IMR-90 (cell line): Measurements from ENCODE around the gene LAGE3. TPM values are rescaled to one million over a fixed set of nuclear protein-coding genes. Genes with fewer than 3 reads are reported as not detected.

Experiments
- ATAC-seq: fragments of 200-7000 bp; cut with Tn5 transposase; 2 replicates; pipeline ENCODE4 v1.9.1; 2020; ENCODE audit warnings: low read depth, mild to moderate bottlenecking, moderate library complexity
- BruUV-seq: library from RNA; stranded (reverse); fragments of 400-500 nt; replicated peaks from 2 replicates; lab custom pipeline; 2021; lab: Mats Ljungman, UMichigan
- CTCF ChIA-PET: fragments of 300-600 bp; formaldehyde crosslinking; extraction: SDS; loops from one replicate; lab custom pipeline; 2021; ENCODE audit warnings: antibody characterized with exemption; lab: Yijun Ruan, JAX
- POLR2A ChIA-PET: fragments of 300-600 bp; sonication (Branson Sonifier 250); formaldehyde crosslinking; loops from one replicate; lab custom pipeline; 2022; ENCODE audit warnings: antibody characterized with exemption; ENCODE audit not compliant: unreplicated experiment; lab: Charles Lee
- DNase-seq: peaks from one replicate; pipeline ENCODE4 v3.0.0; 2013
- H2AFZ ChIP-seq: replicated peaks from 2 replicates; pipeline ENCODE3; 2013; ENCODE audit warnings: low read length, mild to moderate bottlenecking; ENCODE audit not compliant: poor library complexity
- H2AK5ac ChIP-seq: 2 replicates; pipeline ENCODE4 v1.6.1; 2013; ENCODE audit warnings: low read depth, low read length, inconsistent platforms
- H2AK9ac ChIP-seq: replicated peaks from 2 replicates; pipeline ENCODE3; 2013; ENCODE audit warnings: mild to moderate bottlenecking, low read depth, low read length, moderate library complexity; ENCODE audit not compliant: poor library complexity
- H2BK120ac ChIP-seq: 2 replicates; pipeline ENCODE4 v1.6.1; 2013; ENCODE audit warnings: low read depth, low read length, inconsistent platforms
- H2BK15ac ChIP-seq: 3 replicates; pipeline ENCODE4 v1.6.1; 2013; ENCODE audit warnings: low read depth, low read length, inconsistent platforms
- H2BK20ac ChIP-seq: 2 replicates; pipeline ENCODE4 v1.6.1; 2013; ENCODE audit warnings: low read depth, mild to moderate bottlenecking, inconsistent platforms, low read length, moderate library complexity
- H2BK5ac ChIP-seq: 2 replicates; pipeline ENCODE4 v1.6.1; 2013; ENCODE audit warnings: mild to moderate bottlenecking, low read depth, low read length, inconsistent platforms; ENCODE audit not compliant: poor library complexity, severe bottlenecking
- H3K14ac ChIP-seq: replicated peaks from 2 replicates; pipeline ENCODE4 v1.6.1; 2013; ENCODE audit warnings: low read depth, low read length, inconsistent platforms
- H3K18ac ChIP-seq: 2 replicates; pipeline ENCODE4 v1.6.1; 2013; ENCODE audit warnings: low read depth, low read length, control low read depth
- H3K23ac ChIP-seq: 2 replicates; pipeline ENCODE4 v1.6.1; 2013; ENCODE audit warnings: low read depth, low read length, inconsistent platforms
- H3K27ac ChIP-seq: 2 replicates; pipeline ENCODE4 v1.5.1; 2013; ENCODE audit warnings: mild to moderate bottlenecking, control low read depth, low read length; ENCODE audit not compliant: insufficient read depth
- H3K27me3 ChIP-seq: 2 replicates; pipeline ENCODE4 v1.6.1; 2013; ENCODE audit warnings: low read length; ENCODE audit not compliant: control insufficient read depth, insufficient read depth
- H3K36me3 ChIP-seq: 2 replicates; pipeline ENCODE4 v1.6.1; 2013; ENCODE audit warnings: low read length, mixed read lengths; ENCODE audit not compliant: control insufficient read depth, insufficient read depth
- H3K4ac ChIP-seq: 2 replicates; pipeline ENCODE4 v1.6.1; 2013; ENCODE audit warnings: low read depth, low read length, inconsistent platforms
- H3K4me1 ChIP-seq: 2 replicates; pipeline ENCODE4 v1.6.1; 2013; ENCODE audit warnings: low read length, mixed read lengths; ENCODE audit not compliant: control insufficient read depth, insufficient read depth
- H3K4me2 ChIP-seq: 2 replicates; pipeline ENCODE4 v1.6.1; 2013; ENCODE audit warnings: low read depth, mild to moderate bottlenecking, control low read depth, low read length, moderate library complexity
- H3K4me3 ChIP-seq: 2 replicates; pipeline ENCODE4 v1.5.1; 2013; ENCODE audit warnings: low read depth, mild to moderate bottlenecking, control low read depth, low read length, moderate library complexity; ENCODE audit not compliant: insufficient read depth
- H3K56ac ChIP-seq: 2 replicates; pipeline ENCODE4 v1.6.1; 2013; ENCODE audit warnings: low read length, inconsistent platforms; ENCODE audit not compliant: insufficient read depth; ENCODE audit errors: extremely low read depth
- H3K79me1 ChIP-seq, 2 experiments: 2 replicates each; pipeline ENCODE4 v1.6.1; 2013; ENCODE audit warnings: low read length in 2 of 2, inconsistent platforms in 1 of 2, low read depth in 1 of 2
- H3K9ac ChIP-seq: 2 replicates; pipeline ENCODE4 v1.6.1; 2013; ENCODE audit warnings: low read depth, low read length, control low read depth
- H3K9me1 ChIP-seq: 2 replicates; pipeline ENCODE4 v1.6.1; 2013; ENCODE audit warnings: low read length, inconsistent platforms; ENCODE audit not compliant: insufficient read depth
- H3K9me3 ChIP-seq: 2 replicates; pipeline ENCODE4 v1.6.1; 2013; ENCODE audit warnings: low read length; ENCODE audit not compliant: control insufficient read depth, insufficient read depth
- H4K20me1 ChIP-seq: 2 replicates; pipeline ENCODE4 v1.6.1; 2013; ENCODE audit warnings: low read length, inconsistent platforms; ENCODE audit not compliant: insufficient read depth
- H4K5ac ChIP-seq: 2 replicates; pipeline ENCODE4 v1.6.1; 2013; ENCODE audit warnings: mild to moderate bottlenecking, low read depth, low read length, control low read depth
- H4K8ac ChIP-seq, 2 experiments: 2 replicates each; pipeline ENCODE4 v1.6.1; 2013; ENCODE audit warnings: low read depth in 2 of 2, low read length in 2 of 2, control low read depth in 1 of 2, inconsistent platforms in 1 of 2
- H4K91ac ChIP-seq: 2 replicates; pipeline ENCODE4 v1.6.1; 2013; ENCODE audit warnings: low read depth, low read length, inconsistent platforms; ENCODE audit not compliant: insufficient read depth
- BHLHE40 ChIP-seq: fragments of 150-350 bp; IDR thresholded peaks from 2 replicates; pipeline ENCODE4 v1.6.1; 2016; ENCODE audit warnings: mild to moderate bottlenecking, low read depth, low read length
- CEBPB ChIP-seq: IDR thresholded peaks from 2 replicates; pipeline ENCODE4 v1.6.1; 2012; ENCODE audit warnings: low read depth, low read length, improper control_type of control experiment
- CHD1 ChIP-seq: IDR thresholded peaks from 2 replicates; pipeline ENCODE4 v1.6.1; 2012; ENCODE audit warnings: low read depth, low read length, improper control_type of control experiment
- CTCF ChIP-seq: conservative IDR thresholded peaks from 2 replicates; pipeline ENCODE4 v1.5.1; 2012; ENCODE audit warnings: mild to moderate bottlenecking, low read depth, low read length, improper control_type of control experiment
- ELK1 ChIP-seq: fragments of 150-350 bp; IDR thresholded peaks from 2 replicates; pipeline ENCODE4 v1.6.1; 2016; ENCODE audit warnings: low read depth, mild to moderate bottlenecking, low read length, moderate library complexity, borderline replicate concordance
- FOS ChIP-seq: fragments of 150-350 bp; IDR thresholded peaks from 2 replicates; pipeline ENCODE4 v1.6.1; 2016; ENCODE audit warnings: low read depth, low read length
- MAFK ChIP-seq: IDR thresholded peaks from 2 replicates; pipeline ENCODE4 v1.6.1; 2012; ENCODE audit warnings: low read depth, low read length, improper control_type of control experiment
- MAZ ChIP-seq: IDR thresholded peaks from 2 replicates; pipeline ENCODE4 v1.6.1; 2012; ENCODE audit warnings: low read depth, mild to moderate bottlenecking, low read length, improper control_type of control experiment, moderate library complexity, borderline replicate concordance
- MXI1 ChIP-seq: IDR thresholded peaks from 2 replicates; pipeline ENCODE4 v1.6.1; 2012; ENCODE audit warnings: low read depth, mild to moderate bottlenecking, low read length, moderate library complexity, borderline replicate concordance
- NFE2L2 ChIP-seq: fragments of 150-350 bp; IDR thresholded peaks from 2 replicates; pipeline ENCODE4 v1.6.1; 2016; ENCODE audit warnings: low read depth, mild to moderate bottlenecking, low read length
- POLR2A ChIP-seq: IDR thresholded peaks from 2 replicates; pipeline ENCODE4 v1.6.1; 2012; ENCODE audit warnings: mild to moderate bottlenecking, low read depth, low read length
- RAD21 ChIP-seq: IDR thresholded peaks from 2 replicates; pipeline ENCODE4 v1.6.1; 2012; ENCODE audit warnings: low read length, improper control_type of control experiment
- RCOR1 ChIP-seq: IDR thresholded peaks from 2 replicates; pipeline ENCODE4 v1.6.1; 2012; ENCODE audit warnings: mild to moderate bottlenecking, low read length, improper control_type of control experiment; ENCODE audit not compliant: insufficient replicate concordance
- RFX5 ChIP-seq: IDR thresholded peaks from 2 replicates; pipeline ENCODE4 v1.8.0; 2012; ENCODE audit warnings: low read depth, mild to moderate bottlenecking, low read length, moderate library complexity
- SMC3 ChIP-seq: fragments of 150-350 bp; IDR thresholded peaks from 2 replicates; pipeline ENCODE4 v1.6.1; 2016; ENCODE audit warnings: low read depth, mild to moderate bottlenecking, antibody characterized with exemption, low read length, moderate library complexity
- USF2 ChIP-seq: fragments of 150-350 bp; IDR thresholded peaks from 2 replicates; pipeline ENCODE4 v1.6.1; 2017; ENCODE audit warnings: mild to moderate bottlenecking, antibody characterized with exemption, low read length, low read depth
- WGBS, 2 experiments: methylation state at CpG; one replicate each; pipeline versions ENCODE4 v1.1.5 to v1.1.7; 2013; ENCODE audit warnings: missing lambda C conversion rate in 2 of 2; ENCODE audit not compliant: insufficient read length in 1 of 2; ENCODE audit errors: extremely low coverage in 2 of 2; 5-methylcytosine and 5-hydroxymethylcytosine counted together
- dilution Hi-C: fragments of 300-500 bp; cut with HindIII; formaldehyde crosslinking; loops from one replicate; pipeline ENCODE4 v1.14.3; 2018; ENCODE audit warnings: low sequenced_read_pairs; ENCODE audit not compliant: unreplicated experiment
- in situ Hi-C: fragments of 300-500 bp; cut with MboI; formaldehyde crosslinking; loops from 3 replicates; pipeline ENCODE4 v1.14.3; 2019; ENCODE audit warnings: low sequenced_read_pairs, inconsistent platforms, mixed read lengths
- intact Hi-C: fragments of 100-400 bp; cut with micrococcal nuclease; formaldehyde crosslinking; loops from 2 replicates; pipeline ENCODE4 v1.10.0; 2022
- polyA plus RNA-seq, 3 experiments: library from polyadenylated mRNA; depleted of rRNA; stranded (reverse); fragments of >200 nt; gene quantifications; 2 replicates each; pipeline ENCODE4 v1.2.3, GENCODE V29; 2012; ENCODE audit warnings: low replicate concordance in 1 of 3
- total RNA-seq: library from RNA; depleted of rRNA; stranded (reverse); fragments of >200 nt; gene quantifications from 2 replicates; pipeline ENCODE4 v1.2.3, GENCODE V29; 2012

Gene LAGE3
- total and polyA plus RNA-seq, 2 of the 4 experiments (the other 2 are of a cell fraction) = 3.6 to 14.8 TPM

- ChIA-PET CTCF (no interaction called here), POLR2A (no interaction called here)
- ATAC-seq = no peak
- H3K36me3 ChIP-seq = peaks cover 47% of the 10 kb centered on the region
- no peak overlapping the region for H2BK5ac ChIP-seq
- no peak overlapping the region for H2AK9ac ChIP-seq
- peak overlapping the region; percentile 21 for H2AFZ ChIP-seq
- no TSS peak for BruUV-seq
- H4K5ac ChIP-seq = no peak overlapping the region
- peaks cover 2% of the 10 kb centered on the region; the same call in 1 of the 2 replicates for H3K4me1 ChIP-seq
- no peak overlapping the region for H3K14ac ChIP-seq
- no peaks in the 10 kb centered on the region; the same call in 1 of the 2 replicates for H4K20me1 ChIP-seq
- WGBS, 2 experiments = 94% methylated on average over 8 of the region's 17 CpGs; no CpG with 5 or more reads in 1 of the 2 experiments
- peaks cover 0 to 22% of the 10 kb centered on the region in 2 experiments; a peak in 2 of 4 replicates for H3K79me1 ChIP-seq
- H3K56ac ChIP-seq = no peak overlapping the region
- no peak overlapping the region for H4K91ac ChIP-seq
- H3K27ac ChIP-seq = no peak overlapping the region
- no peak overlapping the region for H3K23ac ChIP-seq
- H3K18ac ChIP-seq = no peak overlapping the region
- H2BK20ac ChIP-seq = no peak overlapping the region
- no peak overlapping the region for H3K4me3 ChIP-seq
- no peak overlapping the region for H2BK15ac ChIP-seq
- no peak overlapping the region for H3K4me2 ChIP-seq
- in situ Hi-C loops (no loop called here), intact Hi-C loops (no loop called here), dilution Hi-C loops (no loop called here)
- DNase-seq = no peak
- TF ChIP-seq USF2 (no peak), RAD21 (no peak), MAZ (no peak), MAFK (no peak), RCOR1 (no peak), NFE2L2 (no peak), MXI1 (no peak), CHD1 (no peak), CEBPB (no peak), ELK1 (no peak), POLR2A (no peak), SMC3 (no peak), BHLHE40 (no peak), RFX5 (no peak), CTCF (no peak), FOS (no peak)
- H3K9me3 ChIP-seq = no peaks in the 10 kb centered on the region; the same call in 1 of the 2 replicates
- no peak overlapping the region for H3K4ac ChIP-seq
- H2AK5ac ChIP-seq = no peak overlapping the region
- H3K27me3 ChIP-seq = no peaks in the 10 kb centered on the region
- H3K9me1 ChIP-seq = no peaks in the 10 kb centered on the region
- H3K9ac ChIP-seq = no peak overlapping the region
- H4K8ac ChIP-seq = no peak overlapping the region
- H2BK120ac ChIP-seq = no peak overlapping the region
These were observed 28.8 kb downstream of the LAGE3 start for GRCh38 chrX:154450312-154450711.
